IPS DF 6.9 (cell line): ENCODE data around the gene SMIM12.

ENCODE experiments used
- DNase-seq: peaks from one replicate; pipeline ENCODE4 v3.0.0-alpha.2; 2013; ENCODE audit warnings: low read depth, low spot score
- H3K27ac ChIP-seq: one replicate; pipeline ENCODE4 v1.5.1; 2013; ENCODE audit warnings: low read length, control low read depth
- H3K27me3 ChIP-seq: 2 replicates; pipeline ENCODE4 v1.6.1; 2013; ENCODE audit warnings: mild to moderate bottlenecking, low read length; ENCODE audit not compliant: control insufficient read depth, insufficient read depth
- H3K36me3 ChIP-seq: 2 replicates; pipeline ENCODE4 v1.6.1; 2013; ENCODE audit warnings: low read length; ENCODE audit not compliant: control insufficient read depth, insufficient read depth
- H3K4me1 ChIP-seq: 2 replicates; pipeline ENCODE4 v1.6.1; 2013; ENCODE audit warnings: low read length; ENCODE audit not compliant: control insufficient read depth, insufficient read depth
- H3K4me3 ChIP-seq: 2 replicates; pipeline ENCODE4 v1.5.1; 2013; ENCODE audit warnings: mild to moderate bottlenecking, low read length
- H3K9me3 ChIP-seq: 2 replicates; pipeline ENCODE4 v1.6.1; 2013; ENCODE audit warnings: low read length, inconsistent platforms; ENCODE audit not compliant: control insufficient read depth, insufficient read depth
- WGBS: extraction: QIAGEN DNeasy Blood & Tissue Kit; methylation state at CpG from one replicate; pipeline ENCODE4 v1.1.7; 2013; ENCODE audit warnings: mixed read lengths, missing lambda C conversion rate; ENCODE audit not compliant: insufficient read length, insufficient coverage; 5-methylcytosine and 5-hydroxymethylcytosine counted together

Gene SMIM12

GRCh38 chr1:34874296-34874952 lies 14.9 kb upstream of the SMIM12 start:
- H3K27me3 ChIP-seq: no peaks in the 10 kb centered on the region
- H3K27ac ChIP-seq: no peak overlapping the region
- DNase-seq: no peak
- no peak overlapping the region for H3K4me3 ChIP-seq
- H3K9me3 ChIP-seq: no peaks in the 10 kb centered on the region
- H3K36me3 ChIP-seq: no peaks in the 10 kb centered on the region
- H3K4me1 ChIP-seq: no peaks in the 10 kb centered on the region
- WGBS: no CpG with 5 or more reads among the region's 4 CpGs

GRCh38 chr1:34872133-34872503 lies 12.6 kb upstream of the SMIM12 start:
- Histone ChIP-seq H3K4me1 (no peaks in the 10 kb centered on the region), H3K36me3 (no peaks in the 10 kb centered on the region), H3K9me3 (no peaks in the 10 kb centered on the region), H3K27me3 (no peaks in the 10 kb centered on the region), H3K27ac (no peak overlapping the region), H3K4me3 (no peak overlapping the region)
- no peak for DNase-seq
- WGBS: no CpG with 5 or more reads among the region's 4 CpGs

- Histone ChIP-seq H3K27me3 (no peaks in the 10 kb centered on the region), H3K36me3 (no peaks in the 10 kb centered on the region), H3K9me3 (no peaks in the 10 kb centered on the region), H3K4me1 (no peaks in the 10 kb centered on the region), H3K27ac (no peak overlapping the region), H3K4me3 (no peak overlapping the region)
- no peak for DNase-seq
- WGBS: no CpG with 5 or more reads among the region's 17 CpGs
These were observed 12.0 kb upstream of the SMIM12 start for GRCh38 chr1:34871443-34872132.

- H3K9me3 ChIP-seq: no peaks in the 10 kb centered on the region
- no peaks in the 10 kb centered on the region; the same call in 1 of the 2 replicates for H3K4me1 ChIP-seq
- no CpG with 5 or more reads among the region's 2 CpGs for WGBS
- no peak overlapping the region for H3K27ac ChIP-seq
- no peaks in the 10 kb centered on the region for H3K27me3 ChIP-seq
- H3K36me3 ChIP-seq: no peaks in the 10 kb centered on the region
- no peak overlapping the region for H3K4me3 ChIP-seq
- DNase-seq: no peak
These were observed 10.8 kb upstream of the SMIM12 start for GRCh38 chr1:34870395-34870794.

GRCh38 chr1:34869760-34870159 lies 10.2 kb upstream of the SMIM12 start:
- peaks cover 3% of the 10 kb centered on the region; the same call in 1 of the 2 replicates for H3K4me1 ChIP-seq
- no peak overlapping the region for H3K27ac ChIP-seq
- no peaks in the 10 kb centered on the region for H3K27me3 ChIP-seq
- WGBS: no CpG with 5 or more reads among the region's 4 CpGs
- DNase-seq: no peak
- H3K36me3 ChIP-seq: no peaks in the 10 kb centered on the region
- H3K9me3 ChIP-seq: no peaks in the 10 kb centered on the region
- no peak overlapping the region for H3K4me3 ChIP-seq

- Histone ChIP-seq H3K4me1 (peaks cover 3% of the 10 kb centered on the region; the same call in 1 of the 2 replicates), H3K27me3 (no peaks in the 10 kb centered on the region), H3K27ac (no peak overlapping the region), H3K9me3 (no peaks in the 10 kb centered on the region), H3K36me3 (no peaks in the 10 kb centered on the region), H3K4me3 (no peak overlapping the region)
- no peak for DNase-seq
- no CpG with 5 or more reads among the region's 44 CpGs for WGBS
These were observed 8.9 kb upstream of the SMIM12 start for GRCh38 chr1:34868230-34869049.

- no peak for DNase-seq
- Histone ChIP-seq H3K9me3 (no peaks in the 10 kb centered on the region), H3K4me1 (peaks cover 3% of the 10 kb centered on the region; the same call in 1 of the 2 replicates), H3K27ac (no peak overlapping the region), H3K4me3 (no peak overlapping the region), H3K27me3 (no peaks in the 10 kb centered on the region), H3K36me3 (no peaks in the 10 kb centered on the region)
- WGBS: no CpG with 5 or more reads among the region's 6 CpGs
These were observed 7.9 kb upstream of the SMIM12 start for GRCh38 chr1:34867415-34867814.

GRCh38 chr1:34866762-34867109 lies 7.2 kb upstream of the SMIM12 start:
- Histone ChIP-seq H3K27ac (no peak overlapping the region), H3K4me3 (no peak overlapping the region), H3K36me3 (no peaks in the 10 kb centered on the region), H3K4me1 (peaks cover 3% of the 10 kb centered on the region; the same call in 1 of the 2 replicates), H3K9me3 (no peaks in the 10 kb centered on the region), H3K27me3 (no peaks in the 10 kb centered on the region)
- WGBS: no CpG with 5 or more reads among the region's 9 CpGs
- DNase-seq: no peak

GRCh38 chr1:34865981-34866761 lies 6.6 kb upstream of the SMIM12 start:
- Histone ChIP-seq H3K4me3 (peak overlapping the region; percentile 49; the same call in 1 of the 2 replicates), H3K4me1 (peaks cover 3% of the 10 kb centered on the region; the same call in 1 of the 2 replicates), H3K27me3 (no peaks in the 10 kb centered on the region), H3K27ac (no peak overlapping the region), H3K9me3 (no peaks in the 10 kb centered on the region), H3K36me3 (no peaks in the 10 kb centered on the region)
- no peak for DNase-seq
- WGBS: no CpG with 5 or more reads among the region's 81 CpGs

- no peak overlapping the region for H3K27ac ChIP-seq
- H3K4me3 ChIP-seq: peak overlapping the region; percentile 49; the same call in 1 of the 2 replicates
- H3K9me3 ChIP-seq: no peaks in the 10 kb centered on the region
- no peaks in the 10 kb centered on the region for H3K36me3 ChIP-seq
- WGBS: no CpG with 5 or more reads among the region's 25 CpGs
- H3K27me3 ChIP-seq: no peaks in the 10 kb centered on the region
- peaks cover 3% of the 10 kb centered on the region; the same call in 1 of the 2 replicates for H3K4me1 ChIP-seq
- DNase-seq: no peak
These were observed 6.0 kb upstream of the SMIM12 start for GRCh38 chr1:34865573-34865972.
